K562 (cell line): ENCODE results near the gene NR4A2. TPM values are rescaled to one million over a fixed set of nuclear protein-coding genes. Genes with fewer than 3 reads are reported as not detected.
A peak's percentile ranks its signal among the peaks of the same experiment; 100 is the strongest.

Source experiments
- ATF6 ChIP-seq: sonication (generic); formaldehyde crosslinking; IDR thresholded peaks from 2 replicates; pipeline ENCODE4 v1.4.0; 2020; ENCODE audit warnings: mild to moderate bottlenecking, missing genetic modification reagents
- CEBPB ChIP-seq: fragments of 450-650 bp; IDR thresholded peaks from 2 replicates; pipeline ENCODE4 v1.6.1; 2016; ENCODE audit warnings: missing genetic modification characterization, missing compliant biosample characterization
- CREB5 ChIP-seq: fragments of 250-450 bp; sonication (Bioruptor Pico); IDR thresholded peaks from 2 replicates; pipeline ENCODE4 v1.5.0; 2020; ENCODE audit warnings: mild to moderate bottlenecking
- ETS1 ChIP-seq: conservative IDR thresholded peaks from 2 replicates; pipeline ENCODE4 v1.6.1; 2011; ENCODE audit warnings: low read depth, mild to moderate bottlenecking, low read length; ENCODE audit not compliant: control insufficient read depth
- FOXP1 ChIP-seq: sonication (generic); formaldehyde crosslinking; IDR thresholded peaks from 2 replicates; pipeline ENCODE4 v1.8.0; 2022; ENCODE audit warnings: mild to moderate bottlenecking, missing genetic modification reagents
- MCM7 ChIP-seq, 2 experiments: fragments of 450-650 bp; IDR thresholded peaks; 2 replicates each; pipeline ENCODE4 v1.6.1; 2016 to 2018
- MEF2A ChIP-seq: IDR thresholded peaks from 2 replicates; pipeline ENCODE4 v1.6.1; 2011; ENCODE audit warnings: low read depth, mild to moderate bottlenecking, low read length, moderate library complexity; ENCODE audit not compliant: control insufficient read depth
- NFIX ChIP-seq: fragments of 250-450 bp; sonication (Bioruptor Pico); IDR thresholded peaks from 2 replicates; pipeline ENCODE4 v1.4.0; 2020; ENCODE audit warnings: low read depth, mild to moderate bottlenecking, moderate library complexity
- NR3C1 ChIP-seq: sonication (generic); formaldehyde crosslinking; IDR thresholded peaks from 2 replicates; pipeline ENCODE4 v1.8.1; 2022; ENCODE audit warnings: missing genetic modification reagents
- PBX2 ChIP-seq, 2 experiments: IDR thresholded peaks in 1 of 2; conservative IDR thresholded peaks in 1 of 2; 2 replicates each; pipeline ENCODE4 v1.6.1; 2016; ENCODE audit warnings: low read depth in 2 of 2, mild to moderate bottlenecking in 1 of 2, missing compliant biosample characterization in 1 of 2, missing genetic modification characterization in 1 of 2, moderate library complexity in 1 of 2
- PHF21A ChIP-seq: fragments of 450-650 bp; IDR thresholded peaks from 2 replicates; pipeline ENCODE4 v1.6.1; 2017; ENCODE audit warnings: low read depth, borderline replicate concordance
- PHTF2 ChIP-seq: fragments of 250-450 bp; sonication (Bioruptor Pico); IDR thresholded peaks from 2 replicates; pipeline ENCODE4 v1.5.0; 2021; ENCODE audit warnings: mild to moderate bottlenecking
- SMAD4 ChIP-seq: fragments of 250-450 bp; sonication (Bioruptor Pico); conservative IDR thresholded peaks from 2 replicates; pipeline ENCODE4 v1.8.0; 2021; ENCODE audit warnings: inconsistent platforms, mild to moderate bottlenecking, moderate library complexity
- SOX6 ChIP-seq: fragments of 450-650 bp; IDR thresholded peaks from 2 replicates; pipeline ENCODE4 v1.6.1; 2014; ENCODE audit warnings: mild to moderate bottlenecking
- SRF ChIP-seq, 2 experiments: fragments of 250-450, 450-650 bp in 1 of 2; sonication (Bioruptor Pico) in 1 of 2; sonication (generic) in 1 of 2; formaldehyde crosslinking; IDR thresholded peaks; 2 replicates each; pipeline versions ENCODE4 v1.5.0 to v1.5.1; 2020 to 2022; ENCODE audit warnings: mild to moderate bottlenecking in 1 of 2, missing genetic modification reagents in 1 of 2
- ZNF280A ChIP-seq: fragments of 450-650 bp; IDR thresholded peaks from 2 replicates; pipeline ENCODE4 v1.6.1; 2018; ENCODE audit warnings: mild to moderate bottlenecking, low read depth; ENCODE audit not compliant: partially characterized antibody
- ZNF699 ChIP-seq: fragments of 250-450 bp; sonication (Bioruptor Pico); IDR thresholded peaks from 2 replicates; pipeline ENCODE4 v1.8.0; 2021; ENCODE audit warnings: mild to moderate bottlenecking, moderate library complexity; ENCODE audit not compliant: insufficient replicate concordance
- polyA plus RNA-seq, 8 experiments: library from polyadenylated mRNA; depleted of rRNA in 4 of 8; stranded (reverse) in 5 of 8; unstranded in 3 of 8; fragments of >200 nt; fragmentation: Nextera tagmentation in 2 of 8; fragmentation: Illumina TruSeq in 1 of 8; extraction: Ambion mirVana in 2 of 8; extraction: Trizol in 1 of 8; gene quantifications; 2 replicates each; pipeline versions ENCODE4 v1.2.1 to v1.2.3, GENCODE V29; 2011 to 2014; ENCODE audit warnings: inconsistent platforms in 1 of 8, missing spikeins in 1 of 8
- total RNA-seq, 7 experiments: library from RNA; depleted of rRNA in 6 of 7; stranded (reverse); fragments of >200 nt in 6 of 7; fragmentation: Illumina TruSeq in 2 of 7; extraction: Trizol in 2 of 7; gene quantifications; 2 replicates each; pipeline versions ENCODE4 v1.2.1 to v1.2.3, GENCODE V29; 2011 to 2021; ENCODE audit warnings: low replicate concordance in 1 of 7

The NR4A2 gene
- total and polyA plus RNA-seq, 9 of the 15 experiments (the other 6 are each of a cell fraction or from before 2014, with no cell fraction given), result 0.94 to 5.1 (median 1.3) TPM

- TF ChIP-seq CEBPB (no peak), SMAD4 (CRISPR knock-in tag) (peak; percentile 42; the same call in 1 of the 2 replicates), NFIX (CRISPR knock-in tag) (no peak), MEF2A (no peak), PHTF2 (CRISPR knock-in tag) (no peak), PBX2 (CRISPR knock-in tag; IDR thresholded peaks at IDR 0.05; ENCODE audit: low read depth) (no peak), PBX2 (tag; conservative IDR thresholded peaks at IDR 0.05; ENCODE audit: low read depth) (no peak), CREB5 (no peak), ZNF280A (no peak), NR3C1 (CRISPR knock-in tag) (no peak), PHF21A (peak; percentile 78; the same call in 1 of the 2 replicates), SOX6 (no peak), ZNF699 (no peak), FOXP1 (CRISPR knock-in tag) (no peak; the same call in 1 of the 2 replicates), MCM7 (IDR thresholded peaks at IDR 0.05) (no peak), ATF6 (CRISPR knock-in tag) (no peak), SRF (CRISPR knock-in tag; IDR thresholded peaks at IDR 0.05) (peak in 1 of 2 experiments; percentile 87; a peak in 2 of 4 replicates), ETS1 (no peak; the same call in 1 of the 2 replicates)
Observed at GRCh38 chr2:156332534-156333273, at the start of gene NR4A2 (continued).
